Naive thymus-derived CD4-positive, alpha-beta T cell (primary cell): ENCODE measurements around the gene CEP97. TPM values are rescaled to one million over a fixed set of nuclear protein-coding genes. Genes with fewer than 3 reads are reported as not detected.

Source experiments
- ATAC-seq: fragments of 150-1000 bp; cut with Tn5 transposase; 2 replicates; pipeline ENCODE4 v1.10.0; 2021; ENCODE audit warnings: mild to moderate bottlenecking, moderate library complexity
- CTCF ChIA-PET: fragments of 350-600 bp; sonication (Branson Sonifier 250); formaldehyde crosslinking; loops from one replicate; lab custom pipeline; 2021; ENCODE audit warnings: antibody characterized with exemption; lab: Charles Lee
- POLR2A ChIA-PET: fragments of 350-600 bp; sonication (Branson Sonifier 250); formaldehyde crosslinking; loops from one replicate; lab custom pipeline; 2021; ENCODE audit warnings: antibody characterized with exemption, inconsistent platforms; lab: Charles Lee
- DNase-seq, 9 donors: peaks; one replicate each; pipeline versions ENCODE4 v3.0.0 to v3.0.0-alpha.2; 2020 to 2022; ENCODE audit warnings: mixed read lengths in 1 of 9
- H3K27ac ChIP-seq: one replicate; pipeline ENCODE4 v1.7.0; 2013; ENCODE audit warnings: mild to moderate bottlenecking, low read depth, low read length, moderate library complexity
- H3K27me3 ChIP-seq, 2 donors: one replicate each; pipeline ENCODE4 v1.7.0; 2013; ENCODE audit warnings: low read length in 2 of 2, mild to moderate bottlenecking in 2 of 2, moderate library complexity in 2 of 2; ENCODE audit not compliant: control insufficient read depth in 2 of 2, insufficient read depth in 2 of 2
- H3K36me3 ChIP-seq, 3 experiments: 1 replicate in 2 of 3; 2 replicates in 1 of 3; pipeline ENCODE4 v1.7.0; 2013; ENCODE audit warnings: low read length in 3 of 3, mild to moderate bottlenecking in 3 of 3, moderate library complexity in 1 of 3; ENCODE audit not compliant: insufficient read depth in 3 of 3, control insufficient read depth in 2 of 3
- H3K4me1 ChIP-seq, 2 donors: one replicate each; pipeline ENCODE4 v1.7.0; 2013; ENCODE audit warnings: low read length in 2 of 2, mild to moderate bottlenecking in 2 of 2, moderate library complexity in 1 of 2; ENCODE audit not compliant: control insufficient read depth in 2 of 2, insufficient read depth in 2 of 2
- H3K4me3 ChIP-seq: 2 replicates; pipeline ENCODE4 v1.7.0; 2013; ENCODE audit warnings: mild to moderate bottlenecking, low read length
- H3K9me3 ChIP-seq, 3 experiments: 1 replicate in 2 of 3; 2 replicates in 1 of 3; pipeline ENCODE4 v1.7.0; 2013; ENCODE audit warnings: low read length in 3 of 3; ENCODE audit not compliant: control insufficient read depth in 2 of 3
- H3K27ac Mint-ChIP-seq, 9 donors: one replicate each; pipeline ENCODE4 v1.8.0; 2020 to 2022; ENCODE audit warnings: mixed read lengths in 9 of 9, mild to moderate bottlenecking in 8 of 9, moderate library complexity in 5 of 9, inconsistent platforms in 2 of 9
- H3K27me3 Mint-ChIP-seq, 5 donors: one replicate each; pipeline ENCODE4 v1.8.0; 2021 to 2022; ENCODE audit warnings: mixed read lengths in 5 of 5, mild to moderate bottlenecking in 1 of 5
- H3K36me3 Mint-ChIP-seq, 5 donors: one replicate each; pipeline ENCODE4 v1.8.0; 2020 to 2022; ENCODE audit warnings: mixed read lengths in 5 of 5, mild to moderate bottlenecking in 3 of 5, inconsistent platforms in 1 of 5
- H3K4me1 Mint-ChIP-seq, 7 donors: one replicate each; pipeline ENCODE4 v1.8.0; 2020 to 2022; ENCODE audit warnings: mixed read lengths in 7 of 7, mild to moderate bottlenecking in 3 of 7, inconsistent platforms in 1 of 7
- H3K4me3 Mint-ChIP-seq, 10 donors: one replicate each; pipeline ENCODE4 v1.8.0; 2020 to 2022; ENCODE audit warnings: mild to moderate bottlenecking in 10 of 10, mixed read lengths in 10 of 10, moderate library complexity in 6 of 10, inconsistent platforms in 2 of 10
- H3K9me3 Mint-ChIP-seq, 11 donors: one replicate each; pipeline ENCODE4 v1.8.0; 2020 to 2022; ENCODE audit warnings: mixed read lengths in 11 of 11, mild to moderate bottlenecking in 4 of 11, inconsistent platforms in 1 of 11, moderate library complexity in 1 of 11
- intact Hi-C, 2 donors: fragments of 100-400 bp; cut with micrococcal nuclease; formaldehyde crosslinking; loops; one replicate each; pipeline ENCODE4 v1.15.1; 2023
- polyA plus RNA-seq, 2 donors: library from polyadenylated mRNA; unstranded; fragments of 300-500 nt; fragmentation: Illumina TruSeq; gene quantifications; one replicate each; pipeline ENCODE4 v1.2.3, GENCODE V29; 2021
- total RNA-seq, 6 experiments: library from RNA in 5 of 6; stranded (reverse) in 5 of 6; gene quantifications; 1 replicate in 5 of 6; 2 replicates in 1 of 6; pipeline ENCODE4 v1.2.3 and lab custom pipeline; 2021 to 2026

CEP97 gene
- total and polyA plus RNA-seq, 7 experiments from 2014 or later: 3.4 to 21.7 (median 6.7) TPM

- H3K27ac Mint-ChIP-seq: no peak overlapping the region
- CTCF ChIA-PET: no interaction called here
- Histone ChIP-seq H3K27me3 (no peaks in the 10 kb centered on the region), H3K9me3 (no peaks in the 10 kb centered on the region), H3K27ac (no peak overlapping the region), H3K4me1 (no peaks in the 10 kb centered on the region), H3K4me3 (no peak overlapping the region), H3K36me3 (no peaks in the 10 kb centered on the region)
- H3K4me3 Mint-ChIP-seq: no peak overlapping the region
- H3K4me1 Mint-ChIP-seq: no peaks in the 10 kb centered on the region
- intact Hi-C loops: no loop called here
- no peak for DNase-seq
- H3K9me3 Mint-ChIP-seq: peaks cover 0 to 1% (median 0%) of the 10 kb centered on the region in 11 donors
- peaks cover 0 to 5% (median 0%) of the 10 kb centered on the region in 5 donors for H3K27me3 Mint-ChIP-seq
- H3K36me3 Mint-ChIP-seq: peaks cover 0 to 1% (median 0%) of the 10 kb centered on the region in 5 donors
- no peak for ATAC-seq
- POLR2A ChIA-PET: interaction anchor here (1.1 kb wide), 2 partner anchors 13 to 120 kb away, joined by 3 to 4 read pairs; no protein-coding TSS in a partner anchor
Observed at GRCh38 chr3:101709126-101709525, 15.3 kb upstream of the CEP97 start.

DNA sequence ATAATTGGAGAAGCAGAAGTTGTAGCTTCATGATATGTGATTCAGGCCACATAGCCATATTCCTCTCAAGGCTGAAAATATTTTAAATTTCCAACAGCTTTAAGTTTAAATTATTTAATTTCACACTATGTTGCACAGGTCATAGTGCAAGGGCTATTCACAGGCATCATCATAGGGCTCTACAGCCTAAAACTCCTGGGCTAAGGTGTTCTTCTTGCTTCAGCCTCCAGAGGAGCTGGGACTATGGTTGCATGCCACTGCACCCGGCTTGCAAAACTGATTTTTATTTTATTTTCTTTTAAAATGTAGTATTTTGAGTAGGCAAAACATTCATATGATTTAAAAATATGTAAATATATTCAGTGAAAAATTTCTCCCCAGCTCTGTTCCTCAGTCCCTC is 6.0 kb upstream of the CEP97 start:
- Histone ChIP-seq H3K27me3 (no peaks in the 10 kb centered on the region), H3K9me3 (no peaks in the 10 kb centered on the region), H3K36me3 (no peaks in the 10 kb centered on the region), H3K27ac (no peak overlapping the region), H3K4me1 (peaks cover 18% of the 10 kb centered on the region in 2 donors), H3K4me3 (no peak overlapping the region)
- no peak for ATAC-seq
- CTCF ChIA-PET: interaction anchor here (0.7 kb wide), 1 partner anchor 84 kb away, joined by 3 read pairs; no protein-coding TSS in a partner anchor
- peaks cover 18 to 28% (median 21%) of the 10 kb centered on the region in 7 donors for H3K4me1 Mint-ChIP-seq
- H3K27ac Mint-ChIP-seq: no peak overlapping the region
- POLR2A ChIA-PET: interaction anchor here (1.0 to 1.4 kb wide), 2 partner anchors 41 to 67 kb away, joined by 3 read pairs; no protein-coding TSS in a partner anchor
- intact Hi-C loops: no loop called here
- no peaks in the 10 kb centered on the region for H3K9me3 Mint-ChIP-seq
- no peak overlapping the region for H3K4me3 Mint-ChIP-seq
- no peak for DNase-seq
- H3K27me3 Mint-ChIP-seq: no peaks in the 10 kb centered on the region
- peaks cover 0 to 3% (median 0%) of the 10 kb centered on the region in 5 donors for H3K36me3 Mint-ChIP-seq

DNA sequence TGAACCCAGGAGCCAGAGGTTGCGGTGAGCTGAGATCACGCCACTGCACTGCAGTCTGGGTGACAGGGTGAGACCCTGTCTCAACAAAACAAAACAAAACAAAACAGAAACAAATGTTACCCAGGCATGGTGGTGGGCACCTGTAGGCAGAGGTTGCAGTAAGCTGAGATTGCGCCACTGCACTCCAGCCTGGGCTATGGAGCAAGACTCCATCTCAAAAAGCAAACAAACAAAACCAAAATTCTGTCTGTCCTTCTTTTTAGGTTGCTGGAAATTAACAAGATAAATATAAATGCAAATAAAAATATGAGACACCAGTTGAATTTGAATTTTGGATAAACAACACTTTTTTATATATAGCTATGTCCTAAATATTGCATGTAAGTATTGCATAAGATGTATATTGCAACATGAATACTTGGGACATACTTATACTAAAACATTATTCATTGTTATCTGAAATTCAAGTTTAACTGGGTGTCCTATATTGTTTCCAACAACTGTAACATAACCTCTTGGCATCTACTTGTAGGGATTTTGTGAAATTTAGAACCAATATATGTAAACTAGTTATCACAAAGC is 4.7 kb upstream of the CEP97 start:
- Mint-ChIP-seq H3K4me1 (peaks cover 26 to 37% (median 30%) of the 10 kb centered on the region in 7 donors), H3K36me3 (peaks cover 0 to 3% (median 0%) of the 10 kb centered on the region in 5 donors), H3K27ac (peak overlapping the region in 4 of 9 donors; percentile 28 to 90 (median 58)), H3K9me3 (no peaks in the 10 kb centered on the region), H3K4me3 (peak overlapping the region in 1 of 10 donors; percentile 21), H3K27me3 (no peaks in the 10 kb centered on the region)
- ATAC-seq: no peak
- POLR2A ChIA-PET: interaction anchor here (0.9 to 1.4 kb wide), 4 partner anchors 34 to 65 kb away, joined by 3 to 4 read pairs (median 3); partner anchors contain the start of genes NXPE3 and RPL24
- no peaks in the 10 kb centered on the region for H3K9me3 ChIP-seq
- peaks cover 23 to 25% of the 10 kb centered on the region in 2 donors for H3K4me1 ChIP-seq
- intact Hi-C loops: loop anchor here in 1 of 2 donors (2.0 to 5.0 kb wide), 2 partner anchors 13 to 218 kb away; no protein-coding TSS in a partner anchor
- no peaks in the 10 kb centered on the region for H3K27me3 ChIP-seq
- H3K36me3 ChIP-seq: no peaks in the 10 kb centered on the region
- H3K4me3 ChIP-seq: no peak overlapping the region
- CTCF ChIA-PET: interaction anchor here (0.6 kb wide), 2 partner anchors 45 to 88 kb away, joined by 3 to 5 read pairs; no protein-coding TSS in a partner anchor
- H3K27ac ChIP-seq: no peak overlapping the region
- no peak for DNase-seq

- H3K9me3 ChIP-seq: no peaks in the 10 kb centered on the region
- H3K4me1 ChIP-seq: peaks cover 25 to 28% of the 10 kb centered on the region in 2 donors
- Mint-ChIP-seq H3K4me1 (peaks cover 26 to 47% (median 38%) of the 10 kb centered on the region in 7 donors), H3K27me3 (no peaks in the 10 kb centered on the region), H3K9me3 (no peaks in the 10 kb centered on the region), H3K4me3 (peak overlapping the region; percentile 0 to 85 (median 52)), H3K36me3 (peaks cover 0 to 3% (median 0%) of the 10 kb centered on the region in 5 donors), H3K27ac (peak overlapping the region; percentile 60 to 94 (median 88))
- H3K36me3 ChIP-seq: peaks cover 0 to 5% (median 0%) of the 10 kb centered on the region in 3 experiments
- ChIA-PET POLR2A (interaction anchor here (0.9 to 2.5 kb wide), 9 partner anchors 9 to 128 kb away, joined by 3 to 17 read pairs (median 5); partner anchors contain the start of genes NFKBIZ, NXPE3, RPL24 and ZBTB11), CTCF (interaction anchor here (0.6 to 1.3 kb wide), 4 partner anchors 24 to 65 kb away, joined by 3 to 4 read pairs (median 3); no protein-coding TSS in a partner anchor)
- intact Hi-C loops: loop anchor here in 1 of 2 donors (2.0 to 5.0 kb wide), 2 partner anchors 14 to 216 kb away; no protein-coding TSS in a partner anchor
- peak overlapping the region; percentile 3 for H3K4me3 ChIP-seq
- no peaks in the 10 kb centered on the region for H3K27me3 ChIP-seq
- ATAC-seq: no peak
- H3K27ac ChIP-seq: peak overlapping the region; percentile 67
- DNase-seq: peak in 5 of 9 donors; percentile 10 to 30 (median 15)
Observed at GRCh38 chr3:101720851-101721840, 3.3 kb upstream of the CEP97 start.

- Mint-ChIP-seq H3K4me3 (peak overlapping the region; percentile 37 to 81 (median 68)), H3K36me3 (peaks cover under 1 to 6% (median 4%) of the 10 kb centered on the region in 5 donors), H3K4me1 (peaks cover 26 to 52% (median 44%) of the 10 kb centered on the region in 7 donors), H3K27ac (peak overlapping the region; percentile 60 to 94 (median 88)), H3K27me3 (no peaks in the 10 kb centered on the region), H3K9me3 (no peaks in the 10 kb centered on the region)
- POLR2A ChIA-PET: interaction anchor here (0.6 to 2.5 kb wide), 12 partner anchors 14 to 331 kb away, joined by 3 to 17 read pairs (median 3); partner anchors contain the start of genes NFKBIZ, NXPE3, PCNP and RPL24
- peaks cover 0 to 5% (median 0%) of the 10 kb centered on the region in 3 experiments for H3K36me3 ChIP-seq
- peak in 7 of 9 donors; percentile 10 to 54 (median 35) for DNase-seq
- CTCF ChIA-PET: interaction anchor here (0.6 to 1.3 kb wide), 2 partner anchors 34 to 92 kb away, joined by 3 to 4 read pairs; no protein-coding TSS in a partner anchor
- intact Hi-C loops: loop anchor here in 1 of 2 donors (1.0 to 5.0 kb wide), 2 partner anchors 27 to 215 kb away; no protein-coding TSS in a partner anchor
- peak overlapping the region; percentile 38 for H3K4me3 ChIP-seq
- no peaks in the 10 kb centered on the region for H3K9me3 ChIP-seq
- H3K4me1 ChIP-seq: peaks cover 25 to 30% of the 10 kb centered on the region in 2 donors
- no peak for ATAC-seq
- H3K27me3 ChIP-seq: no peaks in the 10 kb centered on the region
- H3K27ac ChIP-seq: peak overlapping the region; percentile 67
Observed at GRCh38 chr3:101722394-101723173, 1.8 kb upstream of the CEP97 start.
